ENCODE data around the gene PHYKPL. TPM values are rescaled to one million over a fixed set of nuclear protein-coding genes. Genes with fewer than 3 reads are reported as not detected.

The PHYKPL gene
- total and polyA plus RNA-seq, 12 donors = 15.0 to 125 (median 62.4) TPM

GRCh38 chr5:178213748-178214151 lies 18.9 kb downstream of the PHYKPL start:
- Histone ChIP-seq H3K4me1 (replicated peaks in 1 of 2) (peaks cover 6 to 8% of the 10 kb centered on the region in 2 donors), H3K9me3 (replicated peaks in 1 of 3) (no peaks in the 10 kb centered on the region), H3K36me3 (replicated peaks in 1 of 2) (peaks cover 0 to 83% of the 10 kb centered on the region in 2 donors), H3K4me3 (no peak overlapping the region), H3K27ac (no peak overlapping the region), H3K27me3 (no peaks in the 10 kb centered on the region)
- TF ChIP-seq CTCF (IDR thresholded peaks at IDR 0.05) (no peak), POLR2A (IDR thresholded peaks at IDR 0.05) (no peak)
- 79 to 83% (median 81%) methylated on average over 7 to 8 of the region's 8 CpGs for WGBS, 4 donors
- intact Hi-C loops (cut with DNase I) = no loop called here
- peak in 1 of 7 donors; percentile 21 for DNase-seq

DNA sequence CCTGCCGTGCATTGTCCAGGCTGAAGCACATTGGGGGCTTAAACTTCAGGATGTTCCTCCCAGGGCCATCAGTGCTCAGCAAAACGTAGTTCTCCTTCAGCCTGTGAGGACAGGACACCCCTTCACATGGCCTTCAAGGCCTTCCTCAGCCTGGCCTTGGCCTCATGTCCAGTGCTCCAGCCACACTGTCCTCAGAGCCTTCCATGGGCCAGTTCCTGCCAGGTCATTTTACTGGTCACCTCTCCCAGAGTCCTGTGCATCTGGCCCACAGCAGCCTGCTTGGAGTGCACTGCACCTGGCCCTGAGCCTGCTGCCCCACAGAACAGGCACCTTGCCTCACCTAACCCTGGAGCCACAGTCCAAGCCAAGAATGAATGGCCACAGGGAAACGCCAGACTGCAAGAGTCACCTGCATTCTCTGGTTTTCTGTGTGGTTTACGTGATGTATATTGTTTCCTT lies 19.6 kb downstream of the PHYKPL start:
- Histone ChIP-seq H3K4me3 (no peak overlapping the region), H3K27me3 (no peaks in the 10 kb centered on the region), H3K27ac (no peak overlapping the region), H3K36me3 (replicated peaks in 1 of 2) (peaks cover 0 to 91% of the 10 kb centered on the region in 2 donors), H3K9me3 (replicated peaks in 1 of 3) (no peaks in the 10 kb centered on the region), H3K4me1 (replicated peaks in 1 of 2) (peaks cover 8 to 11% of the 10 kb centered on the region in 2 donors)
- WGBS, 4 donors = 42 to 75% (median 54%) methylated on average over 3 to 4 of the region's 4 CpGs
- TF ChIP-seq POLR2A (IDR thresholded peaks at IDR 0.05) (no peak), CTCF (IDR thresholded peaks at IDR 0.05) (no peak)
- intact Hi-C loops (cut with DNase I) = no loop called here
- peak in 2 of 7 donors; percentile 34 to 46 for DNase-seq

DNA sequence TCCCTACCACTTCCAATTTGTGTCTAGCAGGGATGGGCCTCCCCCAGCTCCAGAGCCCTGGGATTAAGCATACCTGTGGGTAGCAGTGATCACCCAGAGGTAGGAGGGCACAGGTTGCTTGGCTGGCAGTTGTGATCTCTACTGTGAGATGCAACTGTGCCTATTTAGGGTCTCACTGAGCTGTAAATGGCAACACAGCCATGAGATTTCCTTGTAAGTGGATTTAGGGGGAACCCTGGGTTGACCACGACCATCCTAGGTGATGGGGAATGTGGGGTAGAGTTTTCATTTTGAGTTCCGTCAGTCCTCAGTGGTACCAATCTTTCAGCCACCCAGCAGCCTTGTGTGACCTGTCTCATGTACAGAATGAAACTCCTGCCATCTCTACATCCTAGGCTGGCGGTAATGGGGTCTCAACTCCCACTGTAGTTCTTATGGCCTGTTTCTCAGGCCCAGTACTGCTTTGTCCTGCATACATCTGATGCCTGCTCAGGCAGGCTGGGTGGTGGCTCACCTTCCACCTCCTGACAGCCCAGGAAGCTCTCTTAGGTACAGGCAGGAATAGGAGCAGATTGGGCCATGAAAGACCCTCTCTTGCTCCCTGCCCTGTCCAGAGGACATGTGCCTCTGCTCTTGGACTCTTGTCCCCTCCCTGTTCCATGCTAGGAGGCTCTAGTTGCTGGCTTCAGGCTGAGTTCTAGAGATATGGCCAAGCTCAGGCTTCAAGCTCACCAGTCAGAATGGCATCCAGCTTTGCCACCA lies 20.2 kb downstream of the PHYKPL start:
- Histone ChIP-seq H3K27me3 (no peaks in the 10 kb centered on the region), H3K9me3 (replicated peaks in 1 of 3) (no peaks in the 10 kb centered on the region), H3K4me3 (no peak overlapping the region), H3K4me1 (replicated peaks in 1 of 2) (peaks cover 8 to 17% of the 10 kb centered on the region in 2 donors), H3K27ac (peak overlapping the region in 1 of 5 donors; percentile 35), H3K36me3 (replicated peaks in 1 of 2) (peaks cover 0 to 97% of the 10 kb centered on the region in 2 donors)
- 93 to 100% (median 95%) methylated on average over 2 to 3 of the region's 3 CpGs for WGBS, 4 donors
- DNase-seq = no peak
- intact Hi-C loops (cut with DNase I) = no loop called here
- no peak for TF ChIP-seq POLR2A (IDR thresholded peaks at IDR 0.05)
- TF ChIP-seq CTCF (IDR thresholded peaks at IDR 0.05) = no peak

GRCh38 chr5:178211095-178212048 lies 21.2 kb downstream of the PHYKPL start:
- peaks cover 0 to 98% of the 10 kb centered on the region in 2 donors for H3K36me3 ChIP-seq (replicated peaks in 1 of 2)
- TF ChIP-seq POLR2A (IDR thresholded peaks at IDR 0.05) (no peak), CTCF (IDR thresholded peaks at IDR 0.05) (no peak)
- 73 to 78% (median 75%) methylated on average over 8 of the region's 8 CpGs for WGBS, 4 donors
- H3K4me3 ChIP-seq = no peak overlapping the region
- no peaks in the 10 kb centered on the region for H3K27me3 ChIP-seq
- intact Hi-C loops (cut with DNase I) = no loop called here
- H3K27ac ChIP-seq = no peak overlapping the region
- DNase-seq = peak in 1 of 7 donors; percentile 20
- peaks cover 16 to 28% of the 10 kb centered on the region in 2 donors for H3K4me1 ChIP-seq (replicated peaks in 1 of 2)
- H3K9me3 ChIP-seq (replicated peaks in 1 of 3) = no peaks in the 10 kb centered on the region

Data from adrenal gland (tissue), 12 donors.